Midbrain (tissue), 1 donor: Measurements from ENCODE around the gene RBBP8.
A peak's percentile ranks its signal among the peaks of the same experiment; 100 is the strongest.

Experiments
- DNase-seq: peaks from one replicate; lab custom pipeline; 2025; lab: John Stamatoyannopoulos, UW

RBBP8 gene

GRCh38 chr18:23063502-23063901 lies 130.4 kb downstream of the RBBP8 start:
- no peak for DNase-seq

- no peak for DNase-seq
Measured at GRCh38 chr18:23065234-23065806, 132.2 kb downstream of the RBBP8 start.

- no peak for DNase-seq
Measured at GRCh38 chr18:23066060-23066459, 132.9 kb downstream of the RBBP8 start.

GRCh38 chr18:23066504-23067039 lies 133.4 kb downstream of the RBBP8 start:
- DNase-seq, result no peak

- DNase-seq, result no peak
Measured at GRCh38 chr18:23067236-23067635, 134.1 kb downstream of the RBBP8 start.

GRCh38 chr18:23068011-23068410 lies 134.9 kb downstream of the RBBP8 start:
- no peak for DNase-seq

- no peak for DNase-seq
Measured at GRCh38 chr18:23068570-23069310, 135.6 kb downstream of the RBBP8 start.

GRCh38 chr18:23069481-23069880 lies 136.4 kb downstream of the RBBP8 start:
- DNase-seq, result no peak

GRCh38 chr18:23069898-23070297 lies 136.8 kb downstream of the RBBP8 start:
- no peak for DNase-seq

- DNase-seq, result peak; percentile 21
Measured at GRCh38 chr18:23071285-23071684, 138.2 kb downstream of the RBBP8 start.

GRCh38 chr18:23072079-23072478 lies 139.0 kb downstream of the RBBP8 start:
- no peak for DNase-seq

- no peak for DNase-seq
Measured at GRCh38 chr18:23073996-23074606, 141.0 kb downstream of the RBBP8 start.
